ENCODE data around the gene TCEANC.

GRCh38 chrX:13698432-13698831, 45.5 kb downstream of the TCEANC start:
- TF ChIP-seq CTCF (IDR thresholded peaks at IDR 0.05) (no peak), SIN3A (IDR thresholded peaks at IDR 0.05; ENCODE audit: borderline replicate concordance, insufficient read depth, low read depth, low read length) (no peak)
